H9 (cell line): ENCODE data around the gene GNB1L. TPM values are rescaled to one million over a fixed set of nuclear protein-coding genes. Genes with fewer than 3 reads are reported as not detected.

Experiments
- DNase-seq: peaks from one replicate; pipeline ENCODE4 v3.0.0-alpha.2; 2017
- H2AFZ ChIP-seq: one replicate; pipeline ENCODE4 v1.6.1; 2013; ENCODE audit warnings: mild to moderate bottlenecking, low read length, control low read depth, moderate library complexity
- H2AK5ac ChIP-seq: 2 replicates; pipeline ENCODE4 v1.6.1; 2013; ENCODE audit warnings: low read length, control low read depth, mixed read lengths; ENCODE audit not compliant: insufficient read length
- H2BK120ac ChIP-seq: one replicate; pipeline ENCODE4 v1.6.1; 2013; ENCODE audit warnings: low read depth, mild to moderate bottlenecking, low read length, control low read depth, inconsistent platforms; ENCODE audit not compliant: poor library complexity, severe bottlenecking
- H2BK12ac ChIP-seq: 2 replicates; pipeline ENCODE4 v1.6.1; 2013; ENCODE audit warnings: low read length, control low read depth, mixed read lengths, low read depth; ENCODE audit not compliant: insufficient read length
- H2BK15ac ChIP-seq: 2 replicates; pipeline ENCODE4 v1.6.1; 2013; ENCODE audit warnings: low read depth, low read length, control low read depth
- H2BK20ac ChIP-seq: one replicate; pipeline ENCODE4 v1.6.1; 2013; ENCODE audit warnings: low read depth, mild to moderate bottlenecking, low read length, control low read depth, inconsistent platforms; ENCODE audit not compliant: poor library complexity, severe bottlenecking
- H2BK5ac ChIP-seq: 2 replicates; pipeline ENCODE4 v1.6.1; 2013; ENCODE audit warnings: low read length, control low read depth, mixed read lengths; ENCODE audit not compliant: insufficient read length
- H3K14ac ChIP-seq: 2 replicates; pipeline ENCODE4 v1.6.1; 2013; ENCODE audit warnings: low read length, control low read depth; ENCODE audit not compliant: insufficient read depth
- H3K18ac ChIP-seq: 2 replicates; pipeline ENCODE4 v1.6.1; 2013; ENCODE audit warnings: low read depth, mild to moderate bottlenecking, mixed read lengths, low read length, control low read depth; ENCODE audit not compliant: insufficient read length
- H3K23ac ChIP-seq: 2 replicates; pipeline ENCODE4 v1.6.1; 2013; ENCODE audit warnings: low read length, control low read depth, mixed read lengths, low read depth; ENCODE audit not compliant: insufficient read length
- H3K23me2 ChIP-seq: 2 replicates; pipeline ENCODE4 v1.6.1; 2013; ENCODE audit warnings: low read depth, mild to moderate bottlenecking, mixed read lengths, low read length, control low read depth; ENCODE audit not compliant: insufficient read length, poor library complexity, severe bottlenecking
- H3K27ac ChIP-seq: 2 replicates; pipeline ENCODE4 v1.5.1; 2013; ENCODE audit warnings: low read length, control low read depth, mixed read lengths, low read depth; ENCODE audit not compliant: insufficient read length
- H3K27me3 ChIP-seq: 2 replicates; pipeline ENCODE4 v1.6.1; 2013; ENCODE audit warnings: low read length, control low read depth, inconsistent platforms; ENCODE audit not compliant: insufficient read depth
- H3K4ac ChIP-seq: 2 replicates; pipeline ENCODE4 v1.6.1; 2013; ENCODE audit warnings: low read depth, mild to moderate bottlenecking, control low read depth, inconsistent platforms, low read length, moderate library complexity
- H3K4me1 ChIP-seq: 2 replicates; pipeline ENCODE4 v1.6.1; 2013; ENCODE audit warnings: low read length, control low read depth, inconsistent platforms; ENCODE audit not compliant: insufficient read depth
- H3K4me2 ChIP-seq: 2 replicates; pipeline ENCODE4 v1.6.1; 2013; ENCODE audit warnings: low read length, control low read depth, mixed read lengths; ENCODE audit not compliant: insufficient read length, insufficient read depth
- H3K56ac ChIP-seq: 2 replicates; pipeline ENCODE4 v1.6.1; 2013; ENCODE audit warnings: low read depth, mild to moderate bottlenecking, mixed read lengths, low read length, control low read depth; ENCODE audit not compliant: insufficient read length
- H3K79me1 ChIP-seq: 2 replicates; pipeline ENCODE4 v1.6.1; 2013; ENCODE audit warnings: low read depth, mild to moderate bottlenecking, moderate library complexity, low read length, control low read depth, inconsistent platforms; ENCODE audit not compliant: insufficient read depth, poor library complexity, severe bottlenecking
- H3K79me2 ChIP-seq: 2 replicates; pipeline ENCODE4 v1.6.1; 2013; ENCODE audit warnings: low read length, control low read depth, inconsistent platforms; ENCODE audit not compliant: insufficient read depth
- H3K9ac ChIP-seq: 2 replicates; pipeline ENCODE4 v1.6.1; 2013; ENCODE audit warnings: low read length, control low read depth, mixed read lengths; ENCODE audit not compliant: insufficient read length; ENCODE audit errors: extremely low read depth
- H3K9me3 ChIP-seq: one replicate; pipeline ENCODE4 v1.6.1; 2013; ENCODE audit warnings: low read depth, low read length, inconsistent platforms; ENCODE audit not compliant: control insufficient read depth
- H3T11ph ChIP-seq: one replicate; pipeline ENCODE4 v1.6.1; 2013; ENCODE audit warnings: mild to moderate bottlenecking, low read length, control low read depth, inconsistent platforms
- H4K20me1 ChIP-seq: one replicate; pipeline ENCODE4 v1.6.1; 2013; ENCODE audit not compliant: control insufficient read depth, insufficient read length, insufficient read depth
- H4K5ac ChIP-seq: 2 replicates; pipeline ENCODE4 v1.6.1; 2013; ENCODE audit warnings: low read depth, mild to moderate bottlenecking, mixed read lengths, low read length, control low read depth; ENCODE audit not compliant: insufficient read length
- H4K8ac ChIP-seq: replicated peaks from 2 replicates; pipeline ENCODE4 v1.6.1; 2013; ENCODE audit warnings: low read length, control low read depth, mixed read lengths, low read depth; ENCODE audit not compliant: insufficient read length
- H4K91ac ChIP-seq: 2 replicates; pipeline ENCODE4 v1.6.1; 2013; ENCODE audit warnings: low read depth, mild to moderate bottlenecking, moderate library complexity, mixed read lengths, low read length, control low read depth; ENCODE audit not compliant: insufficient read length
- H3K27ac Mint-ChIP-seq, 3 experiments: 2 replicates in 2 of 3; 3 replicates in 1 of 3; pipeline ENCODE4 v1.8.0; 2020 to 2021; ENCODE audit warnings: mixed read lengths in 3 of 3, mild to moderate bottlenecking in 1 of 3, moderate library complexity in 1 of 3
- H3K27me3 Mint-ChIP-seq: 2 replicates; pipeline ENCODE4 v1.8.0; 2021; ENCODE audit warnings: low read depth, mild to moderate bottlenecking, moderate library complexity, mixed read lengths
- H3K36me3 Mint-ChIP-seq, 3 experiments: 2 replicates in 2 of 3; 3 replicates in 1 of 3; pipeline ENCODE4 v1.8.0; 2020 to 2021; ENCODE audit warnings: low read depth in 3 of 3, mixed read lengths in 3 of 3; ENCODE audit not compliant: insufficient read depth in 1 of 3
- H3K4me1 Mint-ChIP-seq, 2 experiments: 2 replicates each; pipeline ENCODE4 v1.8.0; 2020; ENCODE audit warnings: mixed read lengths in 2 of 2
- H3K4me3 Mint-ChIP-seq, 2 experiments: 2 replicates in 1 of 2; 3 replicates in 1 of 2; pipeline ENCODE4 v1.8.0; 2020 to 2021; ENCODE audit warnings: mild to moderate bottlenecking in 2 of 2, mixed read lengths in 2 of 2, moderate library complexity in 1 of 2
- H3K9me3 Mint-ChIP-seq, 2 experiments: 2 replicates in 1 of 2; 3 replicates in 1 of 2; pipeline ENCODE4 v1.8.0; 2020; ENCODE audit warnings: mild to moderate bottlenecking in 2 of 2, mixed read lengths in 2 of 2, moderate library complexity in 1 of 2
- WGBS: extraction: QIAGEN DNeasy Blood & Tissue Kit; methylation state at CpG from one replicate; pipeline ENCODE4 v1.1.7; 2013; ENCODE audit warnings: missing lambda C conversion rate, low lambda C conversion rate, mixed read lengths; ENCODE audit not compliant: insufficient read length; ENCODE audit errors: extremely low coverage; 5-methylcytosine and 5-hydroxymethylcytosine counted together
- total RNA-seq: library from RNA; stranded (reverse); gene quantifications from 2 replicates; pipeline ENCODE4 v1.2.1, GENCODE V29; 2021
- TF ChIP-seq, protein P1 (sequence below): fragments of 200-600 bp; sonication (generic); conservative IDR thresholded peaks from 3 replicates; pipeline ENCODE4 v1.8.0; 2021; ENCODE audit warnings: antibody characterized with exemption, mild to moderate bottlenecking

GNB1L gene
- total RNA-seq, 1 experiment from 2014 or later, result 22.4 TPM

DNA sequence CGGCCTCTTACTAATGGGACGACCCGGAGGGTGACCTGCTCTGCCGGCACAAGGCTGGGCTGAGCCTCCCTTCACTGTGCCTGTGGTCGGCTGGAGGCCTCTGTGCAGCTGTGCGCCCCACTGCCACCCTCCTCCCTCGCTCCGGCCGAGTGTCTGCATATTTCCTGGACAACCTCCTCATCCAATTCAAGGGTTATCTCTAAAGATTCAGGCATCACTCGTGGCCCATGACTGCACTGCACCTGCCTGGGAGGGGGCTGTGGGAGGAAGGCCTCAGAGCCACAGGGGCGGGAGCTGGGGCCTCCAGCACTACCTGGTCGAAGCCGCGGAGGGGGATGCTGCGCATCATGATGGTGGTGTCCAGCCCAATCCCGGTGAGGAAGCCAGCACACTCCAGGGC lies 43.1 kb upstream of the GNB1L start:
- Histone ChIP-seq H3K18ac (no peak overlapping the region), H3K9me3 (no peaks in the 10 kb centered on the region), H4K5ac (no peak overlapping the region), H4K20me1 (no peaks in the 10 kb centered on the region), H3K79me2 (no peaks in the 10 kb centered on the region), H2BK15ac (no peak overlapping the region), H2BK12ac (no peak overlapping the region), H4K8ac (no peak overlapping the region), H3K23me2 (no peaks in the 10 kb centered on the region), H2AK5ac (no peak overlapping the region), H3K23ac (no peak overlapping the region), H2AFZ (no peak overlapping the region), H3K4ac (no peak overlapping the region), H3K56ac (no peak overlapping the region), H3K79me1 (no peaks in the 10 kb centered on the region), H3K9ac (no peak overlapping the region), H3K14ac (no peak overlapping the region; the same call in 1 of the 2 replicates), H2BK20ac (no peak overlapping the region), H4K91ac (no peak overlapping the region), H3K4me1 (no peaks in the 10 kb centered on the region), H3K4me2 (no peak overlapping the region), H3K27me3 (no peaks in the 10 kb centered on the region), H3K27ac (no peak overlapping the region), H2BK120ac (no peak overlapping the region), H3T11ph (no peak overlapping the region), H2BK5ac (no peak overlapping the region)
- Mint-ChIP-seq H3K27me3 (no peaks in the 10 kb centered on the region), H3K9me3 (no peaks in the 10 kb centered on the region), H3K4me3 (no peak overlapping the region), H3K4me1 (peaks cover 7% of the 10 kb centered on the region in 2 experiments), H3K36me3 (peaks cover 2 to 7% (median 6%) of the 10 kb centered on the region in 3 experiments; a peak in 3 of 7 replicates), H3K27ac (no peak overlapping the region; a peak in 2 of 7 replicates)
- DNase-seq, result no peak
- WGBS, result no CpG with 5 or more reads among the region's 16 CpGs
- TF ChIP-seq, protein P1, sequence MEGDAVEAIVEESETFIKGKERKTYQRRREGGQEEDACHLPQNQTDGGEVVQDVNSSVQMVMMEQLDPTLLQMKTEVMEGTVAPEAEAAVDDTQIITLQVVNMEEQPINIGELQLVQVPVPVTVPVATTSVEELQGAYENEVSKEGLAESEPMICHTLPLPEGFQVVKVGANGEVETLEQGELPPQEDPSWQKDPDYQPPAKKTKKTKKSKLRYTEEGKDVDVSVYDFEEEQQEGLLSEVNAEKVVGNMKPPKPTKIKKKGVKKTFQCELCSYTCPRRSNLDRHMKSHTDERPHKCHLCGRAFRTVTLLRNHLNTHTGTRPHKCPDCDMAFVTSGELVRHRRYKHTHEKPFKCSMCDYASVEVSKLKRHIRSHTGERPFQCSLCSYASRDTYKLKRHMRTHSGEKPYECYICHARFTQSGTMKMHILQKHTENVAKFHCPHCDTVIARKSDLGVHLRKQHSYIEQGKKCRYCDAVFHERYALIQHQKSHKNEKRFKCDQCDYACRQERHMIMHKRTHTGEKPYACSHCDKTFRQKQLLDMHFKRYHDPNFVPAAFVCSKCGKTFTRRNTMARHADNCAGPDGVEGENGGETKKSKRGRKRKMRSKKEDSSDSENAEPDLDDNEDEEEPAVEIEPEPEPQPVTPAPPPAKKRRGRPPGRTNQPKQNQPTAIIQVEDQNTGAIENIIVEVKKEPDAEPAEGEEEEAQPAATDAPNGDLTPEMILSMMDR, result no peak
